ENCODE measurements around the gene AS3MT.
"Not testable (repeated sequence)": the region's sequence is repeated elsewhere in the genome, so short reads cannot be mapped to it uniquely, and the experiment has no call there.

The AS3MT gene, protein sequence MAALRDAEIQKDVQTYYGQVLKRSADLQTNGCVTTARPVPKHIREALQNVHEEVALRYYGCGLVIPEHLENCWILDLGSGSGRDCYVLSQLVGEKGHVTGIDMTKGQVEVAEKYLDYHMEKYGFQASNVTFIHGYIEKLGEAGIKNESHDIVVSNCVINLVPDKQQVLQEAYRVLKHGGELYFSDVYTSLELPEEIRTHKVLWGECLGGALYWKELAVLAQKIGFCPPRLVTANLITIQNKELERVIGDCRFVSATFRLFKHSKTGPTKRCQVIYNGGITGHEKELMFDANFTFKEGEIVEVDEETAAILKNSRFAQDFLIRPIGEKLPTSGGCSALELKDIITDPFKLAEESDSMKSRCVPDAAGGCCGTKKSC

DNA sequence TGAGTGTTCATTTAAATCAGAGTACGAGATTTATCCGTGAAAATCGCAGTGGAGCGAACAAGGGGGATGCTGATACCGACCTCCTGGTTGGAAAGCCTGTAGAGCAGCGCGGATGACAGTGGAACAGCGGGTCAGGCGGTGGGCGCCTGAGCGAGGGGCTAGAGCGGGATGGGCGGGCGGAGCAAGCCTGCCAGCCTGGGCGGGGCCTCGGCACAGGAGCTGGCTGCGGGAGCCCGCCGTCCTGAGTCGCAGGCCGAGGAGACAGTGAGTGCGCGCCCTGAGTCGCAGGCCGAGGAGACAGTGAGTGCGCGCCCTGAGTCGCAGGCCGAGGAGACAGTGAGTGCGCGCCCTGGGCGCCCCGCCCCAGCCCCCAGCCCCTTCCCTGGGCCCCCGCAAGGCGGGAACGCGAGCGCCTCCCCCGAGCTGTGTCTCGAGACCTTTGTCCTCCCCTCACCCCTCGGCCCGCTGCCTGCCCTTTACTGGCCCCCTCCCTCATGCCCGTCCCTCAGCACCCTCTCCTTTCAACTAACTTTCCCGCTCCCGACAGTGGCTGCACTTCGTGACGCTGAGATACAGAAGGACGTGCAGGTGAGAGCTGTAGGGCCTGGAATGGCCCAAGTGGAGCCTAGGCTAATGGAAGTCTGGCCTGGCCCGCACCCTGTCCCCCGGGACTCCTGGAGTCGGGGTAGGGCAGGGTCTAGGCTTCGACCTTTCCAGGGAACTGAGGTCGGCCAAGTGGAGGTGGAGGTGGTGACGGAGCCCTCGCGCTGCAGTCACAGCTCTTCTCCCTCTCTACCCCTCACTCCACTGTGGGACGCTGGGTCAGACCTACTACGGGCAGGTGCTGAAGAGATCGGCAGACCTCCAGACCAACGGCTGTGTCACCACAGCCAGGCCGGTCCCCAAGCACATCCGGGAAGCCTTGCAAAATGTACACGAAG is at the start of gene AS3MT:
Gene AS3MT, plus strand, starts transcription at position 213 of the 941 bp plus-strand sequence. Its CDS starts 123 bp downstream, at position 336.
- DNase-seq = no peak

DNA sequence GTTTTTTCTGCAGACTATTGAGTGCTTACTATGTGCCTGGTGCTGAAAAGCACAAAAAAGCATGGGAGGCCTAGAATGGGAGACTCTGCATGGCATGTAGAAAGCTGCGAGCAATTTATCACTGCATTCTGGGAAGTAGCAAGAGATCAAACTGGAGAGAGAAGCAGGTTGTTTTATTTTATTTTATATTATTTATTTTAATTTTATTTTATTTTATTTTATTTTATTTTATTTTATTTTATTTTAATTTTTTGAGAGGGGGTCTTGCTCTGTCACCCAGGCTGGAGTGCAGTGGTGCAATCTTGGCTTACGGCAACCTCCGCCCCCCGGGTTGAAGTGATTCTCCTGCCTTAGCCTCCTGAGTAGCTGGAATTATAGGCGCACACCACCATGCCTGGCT is 49.3 kb upstream of the AS3MT start:
- DNase-seq = not testable (repeated sequence)

DNA sequence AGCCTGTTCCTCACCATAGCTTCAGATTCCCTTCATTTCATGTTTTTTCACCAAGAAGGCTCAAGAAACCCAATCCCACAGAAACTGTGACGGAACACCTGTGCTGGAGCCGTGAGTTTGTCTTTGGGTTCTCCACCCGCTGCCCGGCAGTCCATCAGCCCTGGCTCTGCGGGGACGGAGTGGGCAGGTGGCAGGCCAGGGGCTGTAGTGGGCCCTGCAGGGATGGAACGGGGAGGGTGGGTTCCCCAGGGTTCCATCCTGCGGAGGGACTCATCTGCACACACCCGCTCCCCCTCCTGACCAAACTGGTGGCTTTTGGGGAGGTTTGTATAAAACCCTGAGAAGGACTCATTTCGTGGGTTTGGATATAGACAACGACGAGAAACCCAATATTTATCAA is 47.0 kb upstream of the AS3MT start:
- no peak for DNase-seq

DNA sequence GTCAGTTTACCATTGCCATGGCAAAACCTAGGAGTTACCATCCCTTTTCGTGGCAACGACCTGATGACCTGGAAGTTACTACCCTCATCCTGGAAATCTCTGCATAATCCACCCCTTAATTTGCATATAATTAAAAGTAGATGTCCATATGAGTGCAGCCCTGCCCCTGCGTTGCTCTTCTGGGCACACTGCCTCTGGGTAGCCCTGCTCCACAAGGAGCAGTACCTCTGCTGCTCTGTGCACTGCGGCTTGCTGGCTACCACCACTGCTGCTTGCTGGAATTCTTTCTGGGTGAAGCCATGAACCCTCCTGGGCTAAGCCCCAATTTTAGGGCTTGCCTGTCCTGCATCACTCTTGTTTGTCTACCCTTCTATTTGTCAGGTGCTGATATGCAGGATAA is 44.6 kb upstream of the AS3MT start:
- no peak for DNase-seq

DNA sequence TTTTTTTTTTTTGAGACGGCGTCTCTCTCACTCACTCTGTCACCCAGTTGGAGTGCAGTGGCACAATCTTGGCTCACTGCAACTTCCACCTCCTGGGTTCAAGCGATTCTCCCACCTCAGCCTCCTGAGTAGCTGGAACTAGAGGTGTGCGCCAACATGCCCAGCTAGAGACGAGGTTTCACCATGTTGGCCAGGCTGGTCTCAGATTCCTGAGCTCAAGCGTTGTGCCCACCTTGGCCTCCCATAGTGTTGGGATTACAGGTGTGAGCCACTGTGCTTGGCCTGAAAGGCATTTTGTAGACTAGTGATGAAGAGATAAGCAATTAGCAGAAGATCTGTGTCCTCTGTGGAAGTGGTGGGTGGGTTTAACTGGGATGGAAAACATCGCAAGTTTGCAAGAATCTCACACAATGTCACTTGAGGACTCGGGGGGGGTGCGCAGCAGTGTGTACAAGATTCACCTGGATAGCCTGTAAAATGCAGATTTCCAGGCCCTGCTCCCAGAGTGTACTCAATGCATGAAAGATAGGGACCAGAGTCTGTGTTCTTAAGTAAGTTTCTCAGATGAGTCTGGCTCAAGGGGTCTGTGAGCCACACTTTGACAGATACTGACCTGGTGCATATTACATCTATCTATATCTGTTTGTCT is 43.0 kb upstream of the AS3MT start:
- no peak for DNase-seq

DNA sequence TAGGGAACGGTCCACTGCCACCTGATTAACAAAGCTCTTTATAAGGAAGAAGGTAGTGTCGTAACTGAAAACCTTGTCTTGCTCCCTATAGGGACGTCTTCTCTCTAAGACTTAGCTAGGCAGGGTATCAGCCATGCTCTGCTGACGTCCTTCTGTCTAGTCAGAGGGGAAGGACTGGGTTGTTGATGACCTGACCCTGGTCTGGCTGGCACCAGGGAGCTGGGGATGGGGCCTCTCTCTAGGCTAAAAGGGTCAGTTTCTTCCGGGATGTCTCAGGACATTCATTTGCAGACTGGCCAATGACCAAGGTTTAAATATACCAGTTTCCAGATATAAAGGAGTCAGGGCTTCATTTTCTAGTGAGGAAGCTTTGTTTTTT is 41.7 kb upstream of the AS3MT start:
- DNase-seq = no peak

DNA sequence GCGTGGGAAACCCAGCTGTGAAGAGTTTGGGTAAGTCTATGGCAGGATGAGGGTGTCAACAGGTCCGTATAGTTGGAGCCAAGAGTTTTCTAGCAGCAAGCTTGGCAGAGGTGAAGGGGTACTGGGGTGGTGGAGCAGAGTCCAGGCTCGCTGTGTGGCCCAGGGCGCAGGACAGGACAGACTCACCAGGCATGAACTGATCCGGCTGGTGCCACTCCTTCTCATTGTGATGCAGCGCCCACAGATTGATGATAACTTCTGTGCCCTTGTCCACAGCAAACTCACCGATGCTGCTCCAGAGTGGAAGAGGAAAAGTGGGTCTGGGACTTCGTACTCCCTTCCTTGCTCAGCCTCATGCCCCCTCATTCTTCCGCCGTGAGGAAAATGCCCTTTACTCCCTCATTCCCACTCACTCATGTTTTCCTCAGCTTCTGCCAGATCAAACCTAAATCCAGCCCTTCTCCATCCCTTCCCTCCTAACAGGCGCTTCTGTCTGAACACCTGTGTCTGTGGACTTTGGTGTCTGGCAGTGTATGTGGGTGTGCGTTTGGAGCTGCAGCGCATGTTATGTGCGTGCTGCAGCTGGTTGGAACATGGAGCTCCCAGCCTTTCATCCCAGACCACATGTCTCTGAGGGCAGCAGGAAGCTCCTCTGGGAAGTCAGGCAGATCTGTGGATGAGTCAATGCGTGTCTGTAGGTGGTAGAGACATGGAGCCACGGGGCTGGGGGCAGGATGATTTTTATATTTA is 37.8 kb upstream of the AS3MT start:
- DNase-seq = no peak

DNA sequence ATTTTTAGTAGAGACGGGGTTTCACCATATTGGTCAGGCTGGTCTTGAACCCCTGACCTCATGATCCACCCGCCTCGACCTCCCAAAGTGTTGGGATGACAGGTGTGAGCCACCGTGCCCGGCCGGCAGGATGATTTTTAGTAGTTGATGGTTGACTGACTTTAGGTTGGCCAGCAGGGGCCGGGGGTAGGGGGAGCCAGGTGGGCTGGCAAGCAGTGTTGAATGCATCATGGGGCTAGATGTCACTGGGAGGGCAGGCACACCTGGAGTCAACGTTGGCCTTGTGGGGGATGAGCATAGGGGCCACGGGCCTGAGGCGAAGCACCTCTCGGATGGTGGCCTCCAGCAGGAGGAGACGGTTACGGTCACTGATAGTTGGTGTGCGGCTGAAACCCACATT is 37.0 kb upstream of the AS3MT start:
- no peak for DNase-seq

DNA sequence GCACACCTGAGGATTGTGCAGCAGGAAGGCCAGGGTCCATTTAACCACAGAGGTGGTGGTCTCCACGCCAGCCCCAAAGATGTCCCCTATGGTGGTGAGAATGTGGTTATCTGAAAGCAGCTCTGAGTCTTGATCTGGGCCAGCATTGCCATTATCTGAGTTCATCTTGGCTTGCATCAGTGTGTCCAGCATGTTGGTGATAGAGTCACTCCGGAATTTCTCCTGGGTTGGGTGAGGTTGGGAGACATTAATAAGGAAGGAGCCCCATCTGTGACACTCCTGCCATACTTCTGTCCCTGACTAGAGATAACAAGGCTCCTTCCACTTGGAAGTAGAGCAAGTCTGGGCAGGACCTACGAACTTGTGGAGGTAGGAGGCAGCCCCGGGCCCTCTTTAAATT is 36.3 kb upstream of the AS3MT start:
- DNase-seq = no peak

DNA sequence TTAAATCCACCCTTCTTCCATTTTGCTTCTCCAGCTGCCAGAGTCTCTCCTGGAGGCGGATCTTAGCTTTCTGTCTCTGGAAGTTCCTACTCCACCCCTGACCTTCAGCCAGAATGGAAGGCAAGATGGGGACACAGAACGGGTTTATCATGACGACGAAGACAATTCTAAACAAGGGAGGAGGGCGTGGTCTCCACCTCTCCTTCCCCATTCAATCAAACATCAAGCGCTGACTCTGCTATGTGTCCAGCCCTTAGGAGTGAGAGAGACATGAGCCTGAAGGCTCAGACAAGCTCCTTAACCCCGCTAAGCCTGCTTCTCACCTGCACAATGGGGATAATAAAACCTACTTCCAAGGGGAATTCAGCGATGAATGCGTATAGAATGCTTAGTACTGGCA is 35.1 kb upstream of the AS3MT start:
- no peak for DNase-seq

DNA sequence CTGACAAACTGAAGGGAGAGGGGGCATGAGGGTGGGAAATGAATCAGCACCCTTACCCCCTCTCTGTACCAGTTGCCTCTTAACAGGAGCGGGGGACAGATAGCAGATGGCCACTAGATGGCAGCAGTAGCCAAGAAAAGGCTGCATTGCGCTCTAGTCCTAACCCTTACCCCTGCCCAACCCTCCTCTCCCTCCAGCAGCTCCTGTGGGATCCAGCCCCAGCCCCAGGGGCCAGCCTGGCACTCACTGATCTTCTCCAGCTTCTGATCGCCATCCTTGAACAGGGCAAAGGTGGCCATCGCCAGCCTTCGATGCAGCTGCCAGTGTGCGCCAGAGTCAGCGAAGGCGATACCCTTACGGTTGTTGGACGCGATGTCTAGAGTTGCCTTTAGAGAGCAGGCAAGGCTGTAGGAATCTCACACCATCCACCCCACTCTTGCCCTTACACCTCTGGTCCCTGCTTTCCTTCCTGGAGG is 34.2 kb upstream of the AS3MT start:
- DNase-seq = peak; percentile 35

DNA sequence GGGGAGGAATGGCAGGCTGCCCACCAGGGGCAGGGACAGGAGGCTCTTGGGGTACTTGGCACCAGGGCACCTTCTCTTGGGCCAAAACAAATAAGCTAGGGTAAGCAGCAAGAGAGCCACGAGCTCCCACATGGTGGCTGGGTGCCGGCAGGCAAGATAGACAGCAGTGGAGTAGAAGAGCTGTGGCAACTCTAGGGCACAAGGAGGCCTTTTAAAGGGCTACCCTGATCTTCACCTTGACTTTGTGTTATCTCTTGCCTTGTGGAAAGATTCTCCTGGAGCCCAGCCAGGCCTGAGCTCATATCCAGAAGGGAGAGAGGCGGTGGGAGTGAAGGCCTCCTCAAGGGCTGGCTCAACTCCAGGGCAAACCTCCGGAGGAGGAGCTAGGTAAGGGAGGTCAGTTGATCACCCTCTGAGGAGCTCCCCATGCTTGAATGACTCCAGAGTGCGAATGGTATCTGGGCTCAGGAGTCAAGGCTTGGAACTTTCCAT is 32.0 kb upstream of the AS3MT start, which contains the start of gene CYP17A1:
Gene CYP17A1, minus strand, starts transcription at position 184 of the 492 bp plus-strand sequence. Its CDS starts 52 bp downstream, at position 132.
- no peak for DNase-seq

DNA sequence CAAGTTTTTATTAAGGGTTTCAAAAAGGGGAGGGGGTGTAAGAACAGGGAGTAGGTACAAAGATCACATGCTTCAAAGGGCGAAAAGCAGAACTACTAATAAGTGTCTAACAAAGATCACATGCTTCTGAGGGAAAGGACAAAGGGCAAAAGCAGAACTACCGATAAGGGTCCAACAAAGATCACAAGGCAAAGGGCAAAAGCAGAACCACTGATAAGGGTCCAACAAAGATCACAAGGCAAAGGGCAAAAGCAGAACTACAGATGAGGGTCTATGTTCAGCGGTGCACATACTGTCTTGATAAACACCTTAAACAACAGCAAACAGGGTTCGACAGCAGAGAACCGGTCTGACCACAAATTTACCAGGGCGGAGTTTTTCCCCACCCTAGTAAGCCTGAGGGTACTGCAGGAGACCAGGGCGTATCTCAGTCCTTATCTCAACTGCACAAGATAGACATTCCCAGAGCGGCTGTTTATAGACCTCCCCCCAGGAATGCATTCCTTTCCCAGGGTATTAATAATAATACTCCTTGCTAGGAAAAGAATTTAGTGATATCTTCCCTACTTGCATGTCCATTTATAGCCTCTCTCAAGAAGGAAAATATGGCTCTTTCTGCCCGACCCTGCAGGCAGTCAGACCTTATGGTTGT is 30.9 kb upstream of the AS3MT start:
- not testable (repeated sequence) for DNase-seq

DNA sequence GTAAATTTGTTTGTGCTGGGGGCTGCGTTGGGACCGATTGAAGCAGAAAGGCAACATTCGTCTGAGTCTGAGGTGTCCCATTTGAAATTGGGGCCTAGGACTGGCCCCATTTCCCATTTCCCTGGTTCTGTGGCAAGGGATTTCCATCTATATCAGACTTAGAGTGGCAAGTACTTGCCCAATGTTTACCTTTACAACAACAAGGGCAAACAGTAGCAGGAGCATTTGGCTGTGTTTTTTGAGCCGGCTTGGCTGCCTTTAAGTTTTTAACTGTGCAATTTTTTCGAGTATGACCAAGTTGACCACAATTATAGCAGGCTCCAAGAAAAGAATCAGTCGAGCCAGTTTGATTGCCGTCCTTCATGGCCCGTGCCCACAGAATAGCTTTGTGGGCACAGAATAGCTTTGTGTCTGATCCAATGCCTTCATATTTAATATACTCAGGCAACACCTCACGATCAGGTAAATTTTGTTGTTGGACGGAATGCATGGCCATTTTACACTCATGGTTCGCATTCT is 27.4 kb upstream of the AS3MT start:
- no peak for DNase-seq

DNA sequence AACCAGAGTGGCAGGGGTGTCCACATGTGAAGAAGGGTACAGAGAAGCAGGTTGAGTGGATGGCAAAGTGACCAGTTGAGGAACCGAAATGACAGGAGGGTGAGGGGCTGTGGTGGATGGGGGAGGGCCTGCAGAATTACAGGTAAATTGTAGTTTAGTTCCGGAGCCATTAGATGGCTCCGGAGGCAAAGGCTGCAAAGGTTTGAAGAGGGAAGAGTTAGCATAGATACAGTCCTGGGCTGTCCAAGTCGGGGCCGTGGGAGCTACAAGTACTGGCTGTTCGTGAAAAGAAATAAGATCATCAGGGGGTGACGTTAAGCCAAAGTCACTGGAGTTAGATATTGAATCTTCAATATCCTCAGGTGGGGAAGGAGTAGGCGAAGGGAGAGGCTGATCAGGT is 26.1 kb upstream of the AS3MT start:
- not testable (repeated sequence) for DNase-seq

DNA sequence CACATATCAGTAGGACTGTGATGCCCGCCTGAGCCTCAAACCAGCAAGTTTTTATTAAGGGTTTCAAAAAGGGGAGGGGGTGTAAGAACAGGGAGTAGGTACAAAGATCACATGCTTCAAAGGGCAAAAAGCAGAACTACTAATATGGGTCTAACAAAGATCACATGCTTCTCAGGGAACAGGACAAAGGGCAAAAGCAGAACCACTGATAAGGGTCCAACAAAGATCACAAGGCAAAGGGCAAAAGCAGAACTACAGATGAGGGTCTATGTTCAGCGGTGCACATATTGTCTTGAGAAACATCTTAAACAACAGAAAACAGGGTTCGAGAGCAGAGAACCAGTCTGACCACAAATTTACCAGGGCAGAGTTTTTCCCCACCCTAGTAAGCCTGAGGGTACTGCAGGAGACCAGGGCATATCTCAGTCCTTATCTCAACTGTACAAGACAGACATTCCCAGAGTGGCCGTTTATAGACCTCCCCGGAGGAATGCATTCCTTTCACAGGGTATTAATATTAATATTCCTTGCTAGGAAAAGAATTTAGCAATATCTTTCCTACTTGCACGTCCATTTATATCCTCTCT is 25.0 kb upstream of the AS3MT start:
- not testable (repeated sequence) for DNase-seq

DNA sequence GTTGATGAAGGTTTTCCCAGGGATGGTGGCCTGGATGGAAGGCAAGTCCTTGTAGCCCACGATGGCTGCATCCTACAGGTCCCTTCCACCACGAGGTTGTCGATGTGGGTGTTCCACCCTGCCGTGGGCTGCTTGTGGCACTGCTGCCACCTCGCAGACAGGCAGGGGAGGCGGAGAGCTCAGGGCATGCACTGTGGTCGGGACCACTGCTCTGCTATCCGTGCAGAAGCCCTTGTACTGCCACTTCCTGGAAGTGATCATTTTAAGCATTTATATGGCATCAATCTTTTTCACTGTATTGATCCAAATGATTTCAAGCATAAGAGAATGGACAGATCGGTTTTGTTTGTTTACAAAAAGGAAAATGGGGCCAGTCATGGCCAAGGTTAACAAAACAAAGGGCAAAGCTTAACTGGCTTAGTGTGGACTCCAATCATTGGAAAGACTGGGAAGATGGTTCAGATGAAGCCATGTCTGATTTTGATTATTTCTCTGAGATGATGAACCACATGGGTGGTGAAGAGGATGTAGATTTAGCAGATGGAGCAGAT is 23.8 kb upstream of the AS3MT start:
- DNase-seq = no peak

DNA sequence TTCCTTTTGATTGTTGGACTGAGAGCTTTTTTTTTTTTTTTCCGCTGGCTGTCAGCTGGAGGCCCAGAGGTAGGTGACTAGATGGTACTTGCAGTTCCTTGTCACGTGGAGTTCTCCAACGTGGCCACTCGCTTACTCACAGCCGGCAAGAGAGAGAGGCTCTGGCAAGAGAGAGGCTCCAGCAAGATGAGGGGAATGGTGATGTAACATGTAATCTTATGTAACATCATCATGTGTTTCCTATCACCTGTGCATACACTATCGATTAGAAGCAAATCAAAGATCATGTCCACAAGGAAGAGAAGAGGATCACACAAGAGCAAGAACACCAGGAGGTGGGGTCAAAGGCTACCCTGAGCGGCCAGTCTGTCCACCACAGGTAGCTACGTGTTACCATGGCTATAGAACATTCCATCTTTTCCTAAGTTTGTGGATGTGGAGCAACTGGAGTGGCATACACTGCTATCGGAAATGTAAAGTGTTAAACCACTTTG is 19.2 kb upstream of the AS3MT start:
- no peak for DNase-seq

DNA sequence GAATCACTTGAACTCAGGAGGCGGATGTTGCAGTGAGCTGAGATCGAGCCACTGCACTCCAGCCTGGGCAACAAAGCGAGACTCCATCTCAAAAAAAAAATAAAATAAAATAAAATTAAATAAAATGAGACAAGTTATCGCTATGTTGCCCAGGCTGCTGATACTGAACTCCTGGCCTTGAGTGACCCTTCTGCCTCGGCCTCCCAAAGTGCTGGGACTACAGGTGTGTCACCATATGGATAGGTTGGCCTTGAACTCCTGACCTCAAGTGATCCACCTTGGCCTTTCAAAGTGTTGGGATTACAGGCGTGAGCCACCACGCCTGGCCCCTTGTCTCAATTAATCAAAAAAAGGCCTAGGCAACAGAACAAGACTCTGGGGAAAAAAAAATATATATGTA is 16.0 kb upstream of the AS3MT start:
- DNase-seq = not testable (repeated sequence)

DNA sequence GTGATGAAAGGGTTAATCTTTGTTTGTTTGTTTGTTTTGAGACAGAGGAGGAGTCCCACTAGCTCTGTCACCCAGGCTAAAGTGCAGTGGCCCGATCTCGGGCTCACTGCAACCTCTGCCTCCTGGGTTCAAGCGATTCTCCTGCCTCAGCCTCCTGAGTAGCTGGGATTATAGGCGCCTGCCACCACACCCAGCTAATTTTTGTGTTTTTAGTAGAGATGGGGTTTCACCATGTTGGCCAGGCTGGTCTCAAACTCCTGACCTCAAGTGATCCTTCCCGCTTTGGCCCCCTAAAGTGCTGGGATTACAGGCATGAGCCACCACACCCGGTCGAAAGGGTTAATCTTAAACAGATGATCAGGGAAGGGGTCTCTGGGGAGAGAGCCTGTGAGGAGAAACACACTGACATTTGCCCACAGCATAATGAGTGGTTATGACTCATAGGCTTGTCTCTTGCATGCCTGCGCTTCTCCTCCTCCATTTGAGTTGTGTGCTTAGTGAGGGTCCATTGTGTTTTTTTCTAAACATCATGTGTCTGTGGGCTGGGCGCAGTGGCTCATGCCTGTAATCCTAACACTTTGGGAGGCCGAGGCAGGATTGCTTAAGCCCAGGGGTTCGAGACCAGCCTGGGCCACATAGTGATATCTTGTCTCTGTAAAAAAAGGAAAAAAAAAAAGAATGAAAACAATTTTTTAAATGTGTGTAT is 13.4 kb upstream of the AS3MT start:
- DNase-seq = not testable (repeated sequence)
